ENCODE results near the gene SFN.
A peak's percentile ranks its signal among the peaks of the same experiment; 100 is the strongest.
"Not testable (repeated sequence)": the region's sequence is repeated elsewhere in the genome, so short reads cannot be mapped to it uniquely, and the experiment has no call there.

SFN gene

DNA sequence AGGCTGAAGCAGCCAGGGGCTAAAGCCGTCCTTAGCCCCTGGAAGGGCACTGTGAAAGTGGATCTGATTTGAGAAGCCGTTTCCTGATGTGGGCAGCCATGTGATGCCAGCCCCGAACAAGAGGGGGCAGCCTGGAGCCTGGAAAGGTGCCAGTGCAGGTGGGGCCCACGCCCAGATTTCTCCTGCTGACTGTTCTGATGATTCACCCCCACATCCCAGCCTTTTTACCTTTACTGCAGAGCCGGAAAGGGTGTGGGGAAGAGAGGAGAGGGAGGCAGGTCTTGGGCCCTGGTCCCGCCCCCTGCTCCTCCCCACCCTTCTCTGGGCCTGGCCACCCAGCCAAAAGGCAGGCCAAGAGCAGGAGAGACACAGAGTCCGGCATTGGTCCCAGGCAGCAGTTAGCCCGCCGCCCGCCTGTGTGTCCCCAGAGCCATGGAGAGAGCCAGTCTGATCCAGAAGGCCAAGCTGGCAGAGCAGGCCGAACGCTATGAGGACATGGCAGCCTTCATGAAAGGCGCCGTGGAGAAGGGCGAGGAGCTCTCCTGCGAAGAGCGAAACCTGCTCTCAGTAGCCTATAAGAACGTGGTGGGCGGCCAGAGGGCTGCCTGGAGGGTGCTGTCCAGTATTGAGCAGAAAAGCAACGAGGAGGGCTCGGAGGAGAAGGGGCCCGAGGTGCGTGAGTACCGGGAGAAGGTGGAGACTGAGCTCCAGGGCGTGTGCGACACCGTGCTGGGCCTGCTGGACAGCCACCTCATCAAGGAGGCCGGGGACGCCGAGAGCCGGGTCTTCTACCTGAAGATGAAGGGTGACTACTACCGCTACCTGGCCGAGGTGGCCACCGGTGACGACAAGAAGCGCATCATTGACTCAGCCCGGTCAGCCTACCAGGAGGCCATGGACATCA, at the start of gene SFN:
Gene SFN (plus strand): TSS at position 369 of the 904 bp plus-strand sequence. CDS start 64 bp downstream, at position 433.
- peak; percentile 69 for DNase-seq

DNA sequence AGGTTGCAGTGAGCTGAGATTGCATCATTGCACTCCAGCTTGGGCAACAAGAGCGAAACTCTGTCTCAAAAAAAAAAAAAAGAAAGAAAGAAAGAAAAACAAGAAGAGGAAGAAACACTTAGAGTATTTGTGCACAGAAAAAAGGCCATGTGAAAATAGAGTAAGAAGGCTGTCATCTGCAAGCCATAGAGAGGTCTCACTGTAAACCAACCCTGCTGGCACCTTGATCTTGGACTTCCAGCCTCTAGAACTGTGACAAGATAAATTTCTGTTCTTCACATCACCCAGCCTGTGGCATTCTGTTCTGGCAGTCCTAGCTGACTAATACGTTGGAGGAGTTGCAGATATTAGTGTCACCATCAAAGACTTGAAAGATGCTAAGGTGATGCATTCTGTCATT, 48.6 kb upstream of the SFN start:
- no peak for DNase-seq

GRCh38 chr1:26814893-26815292, 48.1 kb upstream of the SFN start:
- DNase-seq, result no peak

DNA sequence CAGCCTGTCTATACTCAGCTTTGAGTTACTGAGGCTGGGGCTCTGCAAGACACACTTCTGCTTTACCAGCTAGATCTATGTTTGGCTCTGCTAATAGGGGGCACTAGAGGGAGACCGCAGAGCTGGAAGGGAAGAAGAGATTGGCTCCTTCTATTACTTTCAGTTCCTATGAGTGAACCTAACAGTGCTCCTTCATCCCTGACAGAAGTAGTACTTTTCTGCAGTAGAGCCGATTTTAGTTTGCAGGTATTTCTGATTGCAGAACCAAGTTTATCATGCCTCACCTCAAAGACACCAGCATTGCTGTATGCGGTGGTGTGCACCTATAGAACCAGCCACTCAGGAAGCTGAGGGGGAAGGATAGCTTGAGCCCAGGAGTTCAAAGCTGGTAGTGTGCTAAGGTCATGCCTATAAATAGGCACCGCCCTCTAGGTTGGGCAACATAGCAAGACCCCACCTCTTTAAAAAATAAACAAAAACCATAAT, 42.1 kb upstream of the SFN start:
- no peak for DNase-seq

DNA sequence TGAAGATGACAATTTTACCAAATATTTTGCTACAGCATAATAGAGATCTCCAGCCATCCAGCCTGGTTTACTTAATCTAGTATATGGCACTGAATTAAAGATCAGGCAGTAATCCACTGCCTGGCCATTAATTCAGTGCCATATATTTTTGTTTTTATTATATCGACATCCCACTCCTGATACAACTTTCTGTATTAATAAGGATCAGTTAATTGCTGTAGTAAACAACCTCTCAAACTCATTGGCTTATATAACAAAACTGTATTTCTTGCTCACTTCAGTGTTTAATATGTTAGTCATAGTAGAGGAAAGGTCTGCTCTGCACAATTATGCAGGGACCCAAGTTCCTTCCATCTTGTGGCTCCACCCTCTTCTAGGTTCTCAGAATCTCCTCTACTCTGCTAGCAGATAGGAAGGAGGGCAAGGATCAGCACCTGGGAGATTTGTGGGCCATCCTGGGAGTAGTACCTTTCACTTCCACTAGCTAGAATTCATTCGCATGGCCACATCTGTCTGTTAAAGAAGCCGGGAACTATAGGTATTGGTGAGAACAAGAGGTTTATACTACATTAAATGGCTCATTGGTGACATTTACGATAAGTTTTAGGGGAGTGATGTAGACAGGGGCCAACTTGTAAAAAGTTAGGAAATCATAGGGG, 40.1 kb upstream of the SFN start:
- no peak for DNase-seq

DNA sequence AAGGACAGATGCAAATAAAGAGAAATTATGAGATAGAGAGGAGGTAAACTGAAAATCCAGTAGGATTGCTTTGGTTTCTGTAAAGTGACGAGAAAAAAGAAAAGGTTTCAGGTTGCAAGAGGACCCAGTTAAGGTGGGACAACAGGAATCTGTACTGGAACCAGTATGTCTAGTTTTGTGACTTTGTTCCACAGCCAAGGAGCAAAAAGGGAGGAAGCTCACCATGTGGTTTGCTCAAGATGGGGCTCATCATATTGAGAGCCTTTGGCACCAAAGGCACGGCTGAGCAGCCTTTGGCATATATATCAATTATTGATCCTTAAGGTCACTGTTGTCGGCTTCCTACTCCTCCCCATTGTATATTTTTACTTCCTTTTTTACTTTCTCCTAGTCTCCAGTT, 38.2 kb upstream of the SFN start:
- no peak for DNase-seq

GRCh38 chr1:26826261-26827105, 36.5 kb upstream of the SFN start, which contains the start of gene ZDHHC18:
ZDHHC18 (plus strand) TSS chr1:26826688; CDS start chr1:26826805, 117 bp downstream.
- DNase-seq, result peak; percentile 91

GRCh38 chr1:26827106-26827604, 35.8 kb upstream of the SFN start:
- peak; percentile 68 for DNase-seq

DNA sequence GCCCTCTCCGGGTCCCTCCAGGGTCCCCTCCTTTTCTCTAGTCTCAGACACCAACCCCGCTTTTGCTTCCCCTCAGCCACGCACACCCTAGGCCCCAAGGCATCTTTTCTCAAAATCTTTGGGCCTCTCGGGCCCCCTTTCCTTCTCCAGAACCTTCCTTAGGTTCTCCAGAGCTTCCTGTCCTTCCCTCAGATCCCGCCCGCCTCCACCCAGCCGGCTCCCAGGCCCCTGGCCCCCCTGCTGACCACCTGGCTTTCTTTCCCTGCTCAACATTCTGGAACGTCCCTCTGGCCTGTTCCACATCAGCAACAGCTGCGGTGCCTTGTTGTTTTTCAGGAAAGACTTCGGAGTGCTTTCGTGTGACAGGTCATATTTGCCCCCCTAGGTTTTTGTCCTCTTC, 35.3 kb upstream of the SFN start:
- no peak for DNase-seq

DNA sequence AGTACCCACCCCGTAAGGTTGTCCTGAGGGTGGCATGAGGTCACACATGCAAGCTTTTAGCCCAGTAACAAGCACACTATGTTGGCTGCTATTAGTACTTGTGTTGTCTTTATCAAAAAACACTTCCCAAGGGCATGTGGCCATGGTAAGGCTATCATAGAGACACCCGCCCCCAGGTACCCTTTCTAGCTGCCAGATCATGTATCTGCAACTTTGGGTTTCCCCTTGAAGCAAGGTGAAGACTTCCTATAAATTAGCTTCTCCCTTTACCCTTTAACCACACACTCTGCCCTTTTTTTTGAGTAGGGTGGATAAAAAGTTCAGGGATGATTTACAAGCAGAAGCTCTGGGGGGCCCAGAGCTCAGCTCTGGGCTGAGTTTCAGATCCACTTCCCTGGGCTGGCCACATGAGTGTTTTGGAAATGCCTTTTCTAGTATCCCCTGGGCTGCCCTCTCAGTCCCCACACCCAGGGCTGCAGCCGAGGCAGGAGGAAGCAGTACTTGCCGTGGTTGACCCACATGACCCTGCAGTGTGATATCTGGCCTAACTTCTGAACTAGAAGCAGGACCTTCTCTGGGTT, 34.4 kb upstream of the SFN start:
- no peak for DNase-seq

DNA sequence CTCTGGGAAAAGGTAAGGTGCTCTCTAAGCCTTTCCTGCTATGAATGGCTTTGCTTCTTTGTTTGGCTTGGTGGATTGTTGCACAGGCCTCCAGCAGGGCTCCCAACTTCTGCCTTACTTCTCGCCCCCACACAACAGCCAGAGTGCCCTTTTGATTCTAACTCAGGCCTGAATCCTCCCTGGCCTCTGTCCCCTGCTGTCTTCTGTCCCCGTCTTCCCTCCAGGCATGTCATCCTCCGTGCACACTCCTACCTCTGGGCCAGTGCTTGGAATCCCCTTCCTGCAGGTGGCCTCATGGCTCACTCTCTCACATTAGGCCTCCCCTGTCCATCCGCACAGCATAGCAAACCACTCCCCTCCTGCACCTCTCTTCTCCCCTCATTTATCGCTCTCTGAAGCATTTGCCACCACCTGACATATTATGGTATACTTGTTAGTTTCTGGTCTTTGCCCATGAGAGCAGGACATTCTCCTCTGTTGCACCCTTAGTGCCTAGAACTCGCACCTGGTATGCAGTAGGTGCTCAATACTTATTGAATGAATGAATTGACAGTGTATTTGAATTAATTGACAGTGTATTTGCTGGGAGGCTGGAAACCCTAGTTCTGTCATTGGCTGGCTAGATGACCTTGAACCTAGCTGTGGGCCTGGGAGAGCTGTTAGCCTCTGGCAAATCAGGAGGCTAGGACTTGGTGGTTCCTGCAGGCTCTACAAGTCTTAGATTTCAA, 33.6 kb upstream of the SFN start:
- DNase-seq, result no peak

DNA sequence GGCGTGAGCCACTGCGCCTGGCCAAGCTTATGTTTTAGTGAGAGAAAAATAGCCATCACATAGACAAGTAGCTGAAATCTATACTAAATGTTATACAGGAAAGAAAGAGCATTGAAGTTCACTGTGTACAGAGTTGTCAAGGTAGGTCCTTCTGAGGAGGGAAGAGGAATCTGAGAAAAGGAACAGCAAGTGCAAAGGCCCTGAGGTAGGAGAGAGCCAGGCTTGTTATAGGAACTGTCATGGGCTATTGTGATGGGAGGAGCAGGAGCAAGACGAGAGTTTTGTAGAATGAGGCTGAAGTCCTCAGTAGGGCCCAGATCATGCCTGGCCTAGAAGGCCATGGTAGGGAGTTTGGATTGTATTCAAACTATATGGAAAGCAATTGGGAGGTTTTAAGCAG, 31.9 kb upstream of the SFN start:
- no peak for DNase-seq

- DNase-seq, result no peak
Observed at GRCh38 chr1:26831546-26832248, 31.3 kb upstream of the SFN start.

GRCh38 chr1:26832249-26832960, 30.5 kb upstream of the SFN start:
- DNase-seq, result no peak

DNA sequence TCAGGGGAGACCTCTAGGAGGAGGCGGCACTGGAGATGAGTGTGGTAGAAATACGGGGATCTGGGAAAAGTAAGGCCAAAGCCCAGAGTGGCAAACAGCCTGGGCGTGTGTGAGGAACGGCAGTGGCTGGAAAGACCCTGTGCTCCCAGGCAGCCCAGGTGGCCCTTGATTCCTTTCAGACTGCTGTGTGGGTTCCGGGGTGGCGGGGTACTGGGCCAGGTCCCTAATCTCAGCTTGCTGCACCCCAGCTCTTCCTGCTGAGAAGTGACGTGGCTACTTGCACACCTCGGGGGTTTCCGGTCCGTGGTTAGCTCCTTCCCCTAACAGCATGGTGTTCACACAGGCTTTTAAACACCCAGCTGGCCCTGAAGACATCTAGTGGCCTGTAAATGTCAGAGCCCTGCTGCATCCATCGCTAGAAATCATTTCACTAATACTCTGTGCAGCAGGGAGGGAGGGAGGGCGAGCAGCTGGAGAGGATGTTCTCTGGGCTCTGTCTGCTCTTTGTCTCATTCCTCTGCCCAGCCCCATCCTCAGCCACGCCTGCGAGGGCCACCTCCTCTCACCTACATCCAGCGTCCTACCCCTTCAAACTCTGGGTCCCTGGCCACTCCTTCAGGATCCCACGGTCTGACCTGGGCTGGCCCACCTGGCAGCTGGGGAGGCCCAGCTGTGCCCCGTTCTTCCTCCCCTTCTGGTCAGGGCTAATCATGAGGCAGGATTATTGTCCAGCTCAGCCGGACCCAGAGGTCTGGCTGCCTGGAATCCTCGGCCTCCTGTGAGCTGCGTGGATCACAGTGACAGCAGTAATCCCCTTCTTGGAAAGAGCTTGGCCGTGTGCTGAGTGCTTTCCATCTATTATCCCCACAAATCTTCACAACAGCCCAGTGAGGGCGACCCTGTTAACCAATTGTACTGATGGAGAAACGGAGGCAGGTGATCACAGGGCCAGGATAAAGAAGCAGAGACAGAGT, 29.2 kb upstream of the SFN start:
- DNase-seq, result peak; percentile 86

- not testable (repeated sequence) for DNase-seq
Observed at GRCh38 chr1:26837665-26838064, 25.3 kb upstream of the SFN start.

DNA sequence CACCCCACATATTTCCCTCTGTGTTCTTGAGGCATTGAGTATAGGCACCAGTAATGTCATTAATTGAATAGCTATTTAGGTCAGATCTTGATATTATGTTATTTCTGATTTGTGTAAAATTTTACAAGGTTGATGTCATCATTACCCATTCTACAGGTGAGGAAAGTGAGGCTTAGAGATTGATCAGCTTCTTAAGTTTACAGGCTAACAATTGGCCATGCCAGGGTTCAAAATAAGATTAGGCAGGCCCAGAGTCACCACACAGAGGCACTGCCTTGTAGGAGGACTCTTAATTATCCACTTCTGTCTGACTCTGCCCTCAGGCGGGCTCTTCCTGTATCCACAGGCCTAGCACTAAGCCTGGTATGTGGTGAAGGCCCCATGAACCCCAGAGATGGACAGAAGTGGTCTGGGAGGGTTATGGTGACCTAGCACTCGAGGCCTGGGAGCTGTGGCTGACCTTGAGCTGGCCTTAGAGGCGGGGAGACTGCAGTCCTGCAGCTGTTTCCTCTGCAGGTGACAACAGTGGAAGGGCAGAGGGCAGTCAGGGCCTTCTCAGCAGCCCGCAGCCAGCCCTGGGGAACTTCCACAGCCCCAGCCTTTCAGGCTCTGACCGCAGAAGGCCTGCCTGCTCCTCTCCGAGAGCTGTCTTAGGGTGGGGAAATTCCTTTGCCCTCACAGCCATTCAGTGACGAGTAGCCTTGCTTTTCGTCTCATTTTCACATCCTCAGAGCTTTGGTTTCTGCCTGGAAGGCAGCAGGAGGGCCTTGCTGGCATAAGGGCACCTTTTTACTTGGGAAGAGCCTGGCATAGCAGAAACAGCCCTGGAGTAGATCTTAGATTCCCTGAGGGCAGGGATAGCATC, 24.2 kb upstream of the SFN start:
- DNase-seq, result peak; percentile 73

GRCh38 chr1:26839339-26839722, 23.6 kb upstream of the SFN start:
- DNase-seq, result no peak
